AG09319 (cell line): ENCODE data around the gene OGFOD3.

Experiments
- DNase-seq: peaks from one replicate; pipeline ENCODE4 v3.0.0-alpha.2; 2010; ENCODE audit warnings: low read depth; ENCODE audit errors: extremely low read depth
- TF ChIP-seq, protein P1 (sequence below): IDR thresholded peaks from 2 replicates; pipeline ENCODE4 v1.5.1; 2011; ENCODE audit warnings: low read depth, mild to moderate bottlenecking, inconsistent platforms, low read length, moderate library complexity

The OGFOD3 gene

DNA sequence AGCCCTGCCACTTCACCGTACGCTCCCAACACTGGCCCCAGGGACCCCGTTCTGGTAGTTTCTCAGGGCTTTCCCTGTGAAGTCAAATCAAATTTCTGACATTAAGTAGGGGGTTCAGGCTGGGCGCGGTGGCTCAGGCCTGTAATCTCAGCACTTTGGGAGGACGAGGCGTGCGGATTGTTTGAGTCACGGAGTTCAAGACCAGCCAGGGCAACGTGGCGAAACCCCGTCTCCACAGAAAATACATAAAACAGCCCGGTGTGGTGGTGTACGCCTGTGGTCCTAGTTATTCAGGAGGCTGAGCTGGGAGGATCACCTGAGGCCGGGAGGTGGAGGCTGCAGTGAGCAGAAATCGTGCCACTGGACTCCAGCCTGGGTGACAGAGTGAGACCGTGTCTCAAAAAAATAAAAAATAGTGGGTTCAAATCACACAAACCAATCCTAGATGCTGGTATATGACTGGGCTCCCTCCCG is 31.5 kb upstream of the OGFOD3 start:
- TF ChIP-seq, protein P1, sequence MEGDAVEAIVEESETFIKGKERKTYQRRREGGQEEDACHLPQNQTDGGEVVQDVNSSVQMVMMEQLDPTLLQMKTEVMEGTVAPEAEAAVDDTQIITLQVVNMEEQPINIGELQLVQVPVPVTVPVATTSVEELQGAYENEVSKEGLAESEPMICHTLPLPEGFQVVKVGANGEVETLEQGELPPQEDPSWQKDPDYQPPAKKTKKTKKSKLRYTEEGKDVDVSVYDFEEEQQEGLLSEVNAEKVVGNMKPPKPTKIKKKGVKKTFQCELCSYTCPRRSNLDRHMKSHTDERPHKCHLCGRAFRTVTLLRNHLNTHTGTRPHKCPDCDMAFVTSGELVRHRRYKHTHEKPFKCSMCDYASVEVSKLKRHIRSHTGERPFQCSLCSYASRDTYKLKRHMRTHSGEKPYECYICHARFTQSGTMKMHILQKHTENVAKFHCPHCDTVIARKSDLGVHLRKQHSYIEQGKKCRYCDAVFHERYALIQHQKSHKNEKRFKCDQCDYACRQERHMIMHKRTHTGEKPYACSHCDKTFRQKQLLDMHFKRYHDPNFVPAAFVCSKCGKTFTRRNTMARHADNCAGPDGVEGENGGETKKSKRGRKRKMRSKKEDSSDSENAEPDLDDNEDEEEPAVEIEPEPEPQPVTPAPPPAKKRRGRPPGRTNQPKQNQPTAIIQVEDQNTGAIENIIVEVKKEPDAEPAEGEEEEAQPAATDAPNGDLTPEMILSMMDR, result no peak
- no peak for DNase-seq

DNA sequence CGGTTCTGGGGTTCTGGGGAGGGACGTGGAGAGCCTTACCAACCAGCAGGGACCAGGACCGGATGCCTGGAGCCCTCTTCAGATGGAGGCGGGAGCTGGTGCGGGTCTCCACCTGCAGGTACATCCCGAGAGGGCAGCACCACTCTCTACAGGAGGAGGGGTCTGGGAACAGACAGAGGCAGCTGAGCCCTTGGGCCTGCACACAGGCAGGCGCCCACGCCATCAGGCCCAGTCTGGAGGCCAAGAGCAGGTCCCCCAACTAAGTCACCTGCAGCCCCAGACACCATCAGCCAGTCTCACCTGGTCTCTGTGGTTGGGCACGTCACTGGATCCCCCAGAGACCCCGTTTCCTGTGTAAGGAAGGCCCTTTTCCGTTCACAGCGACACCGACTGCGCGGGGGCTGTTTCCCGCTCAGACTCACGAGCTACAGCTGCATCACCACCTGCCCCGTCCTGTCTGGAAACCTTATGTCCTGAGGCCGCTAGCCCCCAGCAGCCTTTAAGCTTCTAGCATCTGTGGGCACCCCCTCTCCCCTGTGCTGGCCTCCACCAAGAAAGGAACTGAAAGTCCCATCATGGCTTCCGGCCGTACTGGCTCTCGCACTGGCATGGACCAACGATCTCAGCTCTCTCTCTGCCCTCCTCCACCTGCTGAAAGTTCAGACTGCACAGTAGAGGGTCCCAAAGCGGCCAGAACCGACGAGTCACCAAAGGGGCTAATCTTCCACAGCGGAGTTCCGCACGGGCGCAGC is 30.9 kb upstream of the OGFOD3 start:
- TF ChIP-seq, protein P1, result no peak
- no peak for DNase-seq

GRCh38 chr17:82447876-82448275 is 29.5 kb upstream of the OGFOD3 start:
- DNase-seq, result no peak
- TF ChIP-seq, protein P1, result no peak

DNA sequence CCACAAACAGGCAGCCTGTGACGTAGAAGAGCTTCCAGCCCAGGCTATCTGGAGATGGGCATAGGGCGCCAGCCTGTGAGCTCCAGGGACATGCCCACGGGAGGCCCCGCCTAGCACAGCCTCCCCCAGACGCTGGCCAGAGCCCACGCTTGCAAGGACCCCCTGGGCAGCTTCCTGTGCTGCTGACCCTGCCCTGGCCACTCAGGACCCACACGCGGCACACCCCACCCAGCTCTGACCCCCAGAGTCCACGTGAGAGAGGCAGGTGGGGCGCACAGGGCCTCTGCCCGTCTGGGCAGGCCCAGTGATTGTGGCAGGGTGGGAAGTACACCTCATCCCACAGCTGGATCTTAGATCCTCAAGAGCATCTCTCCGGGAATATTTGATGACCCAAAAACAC is 28.3 kb upstream of the OGFOD3 start:
- DNase-seq, result no peak
- TF ChIP-seq, protein P1, result no peak

DNA sequence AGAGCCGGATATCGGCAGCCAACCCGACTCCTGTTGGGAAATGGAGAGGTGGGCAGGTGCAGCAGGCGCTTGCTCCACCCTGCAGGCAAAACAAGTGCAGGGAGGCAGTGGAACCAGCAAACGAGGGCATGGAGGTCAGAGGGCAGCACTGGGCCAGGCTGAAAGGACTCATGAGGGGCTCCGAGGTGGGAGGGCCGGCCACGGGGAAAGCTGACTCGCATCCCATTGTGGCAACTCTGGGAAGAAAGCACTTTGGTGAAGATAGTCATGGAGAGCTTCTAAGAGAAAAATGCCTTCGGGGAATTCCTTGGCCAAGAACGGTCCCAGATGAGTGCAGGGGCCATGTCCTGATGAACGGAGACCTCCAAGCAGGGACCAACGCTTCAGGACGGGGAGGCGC is 27.7 kb upstream of the OGFOD3 start:
- no peak for DNase-seq
- TF ChIP-seq, protein P1, result no peak

GRCh38 chr17:82445542-82445941 is 27.2 kb upstream of the OGFOD3 start:
- DNase-seq, result no peak

GRCh38 chr17:82444941-82445521 is 26.6 kb upstream of the OGFOD3 start:
- TF ChIP-seq, protein P1, result no peak
- DNase-seq, result no peak

More at GRCh38 chr17:82445542-82445941, 27.2 kb upstream of the OGFOD3 start:
- TF ChIP-seq, protein P1, result no peak
